ENCODE results near the gene ADAM22.

The ADAM22 gene

GRCh38 chr7:88218836-88219605 lies 285.0 kb downstream of the ADAM22 start:
- Histone ChIP-seq H3K4me1 (ENCODE audit: insufficient read depth, low read length) (peaks cover 44% of the 10 kb centered on the region), H3K36me3 (ENCODE audit: insufficient read depth, low read length) (peaks cover 29% of the 10 kb centered on the region), H3K9ac (ENCODE audit: low read depth, low read length) (peak overlapping the region; percentile 54), H3K27ac (ENCODE audit: low read depth, low read length) (no peak overlapping the region), H3K9me3 (ENCODE audit: insufficient read depth, low read depth, low read length) (no peaks in the 10 kb centered on the region), H3K27me3 (ENCODE audit: insufficient read depth, low read length) (no peaks in the 10 kb centered on the region), H3K4me3 (ENCODE audit: low read length) (peak overlapping the region; percentile 68)
- 3% methylated on average over 25 of the region's 27 CpGs for WGBS

GRCh38 chr7:88219781-88220747 lies 286.0 kb downstream of the ADAM22 start, which contains the start of gene SRI:
SRI (minus strand) TSS chr7:88220038; CDS start chr7:88220026, 12 bp downstream.
- H3K9ac ChIP-seq (ENCODE audit: low read depth, low read length), result peak within 1 kb of the TSS; percentile 96
- peaks cover 36% of the 10 kb centered on the region for H3K4me1 ChIP-seq (ENCODE audit: insufficient read depth, low read length)
- H3K27me3 ChIP-seq (ENCODE audit: insufficient read depth, low read length), result no peaks in the 10 kb centered on the region
- H3K27ac ChIP-seq (ENCODE audit: low read depth, low read length), result peak within 1 kb of the TSS; percentile 83
- H3K4me3 ChIP-seq (ENCODE audit: low read length), result peak within 1 kb of the TSS; percentile 68
- no peaks in the 10 kb centered on the region for H3K9me3 ChIP-seq (ENCODE audit: insufficient read depth, low read depth, low read length)
- H3K36me3 ChIP-seq (ENCODE audit: insufficient read depth, low read length), result peaks cover 20% of the 10 kb centered on the region
- WGBS, result 2% methylated on average over 75 of the region's 75 CpGs

- Histone ChIP-seq H3K27ac (ENCODE audit: low read depth, low read length) (no peak overlapping the region), H3K9me3 (ENCODE audit: insufficient read depth, low read depth, low read length) (no peaks in the 10 kb centered on the region), H3K36me3 (ENCODE audit: insufficient read depth, low read length) (no peaks in the 10 kb centered on the region), H3K9ac (ENCODE audit: low read depth, low read length) (no peak overlapping the region), H3K4me1 (ENCODE audit: insufficient read depth, low read length) (peaks cover 16% of the 10 kb centered on the region), H3K27me3 (ENCODE audit: insufficient read depth, low read length) (no peaks in the 10 kb centered on the region), H3K4me3 (ENCODE audit: low read length) (no peak overlapping the region)
- 100% methylated on average over 1 of the region's 2 CpGs for WGBS
Measured at GRCh38 chr7:88223265-88223664, 289.2 kb downstream of the ADAM22 start.

DNA sequence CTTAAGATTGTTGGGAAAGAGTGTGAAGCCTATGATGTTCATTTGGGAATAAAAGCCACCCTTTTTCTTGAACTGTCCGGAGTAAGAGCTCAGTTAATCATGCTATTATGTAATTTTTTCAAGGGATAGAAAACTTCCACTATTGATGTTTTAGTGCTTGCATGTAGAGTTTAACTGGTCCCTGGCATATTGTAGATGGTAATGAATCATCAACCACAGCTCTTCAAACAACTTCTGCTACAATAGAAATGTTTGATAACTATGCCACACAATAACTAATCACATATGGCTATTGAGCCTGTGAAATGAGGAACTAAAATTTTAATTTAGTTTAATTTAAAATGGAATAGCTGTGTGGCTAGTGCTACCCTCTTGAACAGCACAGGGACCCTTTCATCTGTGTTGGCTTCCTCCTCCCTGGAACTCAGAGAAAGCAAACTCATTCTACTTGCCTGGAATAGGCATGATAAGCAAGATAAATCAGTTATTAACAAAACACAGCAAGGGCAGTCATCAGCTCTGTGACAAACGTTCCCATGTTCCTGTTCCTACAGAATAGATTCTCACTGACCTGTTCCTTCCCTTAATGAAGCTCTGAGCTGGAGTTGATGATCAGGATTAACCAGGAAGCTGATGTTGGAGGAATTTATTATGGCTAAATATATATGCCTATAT lies 290.7 kb downstream of the ADAM22 start:
- Histone ChIP-seq H3K36me3 (ENCODE audit: insufficient read depth, low read length) (no peaks in the 10 kb centered on the region), H3K27ac (ENCODE audit: low read depth, low read length) (no peak overlapping the region), H3K4me3 (ENCODE audit: low read length) (no peak overlapping the region), H3K9ac (ENCODE audit: low read depth, low read length) (no peak overlapping the region), H3K27me3 (ENCODE audit: insufficient read depth, low read length) (no peaks in the 10 kb centered on the region), H3K4me1 (ENCODE audit: insufficient read depth, low read length) (peaks cover 9% of the 10 kb centered on the region), H3K9me3 (ENCODE audit: insufficient read depth, low read depth, low read length) (no peaks in the 10 kb centered on the region)
- 76% methylated on average over 2 of the region's 2 CpGs for WGBS

DNA sequence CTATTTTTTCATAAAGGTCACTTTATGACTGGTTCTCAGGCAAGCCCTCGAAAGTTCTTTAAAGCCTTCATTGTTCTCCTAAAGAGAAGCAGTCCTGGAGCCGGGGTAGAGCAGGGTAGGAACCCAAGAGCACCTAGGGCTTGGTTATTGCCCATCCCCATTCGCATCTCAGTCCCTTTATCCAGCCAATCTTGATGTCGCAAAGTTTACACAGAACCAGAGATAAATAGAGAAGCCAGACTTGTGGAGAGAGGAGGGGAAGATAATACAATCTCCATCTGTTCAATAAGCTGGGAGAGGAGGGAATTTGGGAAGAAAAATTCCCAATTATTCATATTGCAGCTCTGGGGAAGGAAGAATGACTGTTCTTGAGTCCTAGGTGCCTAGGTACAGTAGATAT lies 292.1 kb downstream of the ADAM22 start:
- 97% methylated on average over 4 of the region's 4 CpGs for WGBS
- Histone ChIP-seq H3K4me3 (ENCODE audit: low read length) (no peak overlapping the region), H3K9me3 (ENCODE audit: insufficient read depth, low read depth, low read length) (no peaks in the 10 kb centered on the region)

GRCh38 chr7:88226886-88227516 lies 292.9 kb downstream of the ADAM22 start:
- H3K27ac ChIP-seq (ENCODE audit: low read depth, low read length), result no peak overlapping the region
- no peaks in the 10 kb centered on the region for H3K4me1 ChIP-seq (ENCODE audit: insufficient read depth, low read length)
- 95% methylated on average over 6 of the region's 6 CpGs for WGBS
- no peaks in the 10 kb centered on the region for H3K27me3 ChIP-seq (ENCODE audit: insufficient read depth, low read length)
- no peak overlapping the region for H3K4me3 ChIP-seq (ENCODE audit: low read length)
- H3K36me3 ChIP-seq (ENCODE audit: insufficient read depth, low read length), result no peaks in the 10 kb centered on the region
- no peak overlapping the region for H3K9ac ChIP-seq (ENCODE audit: low read depth, low read length)
- H3K9me3 ChIP-seq (ENCODE audit: insufficient read depth, low read depth, low read length), result no peaks in the 10 kb centered on the region

More for the DNA sequence above, 292.1 kb downstream of the ADAM22 start:
- Histone ChIP-seq H3K36me3 (ENCODE audit: insufficient read depth, low read length) (no peaks in the 10 kb centered on the region), H3K9ac (ENCODE audit: low read depth, low read length) (no peak overlapping the region), H3K27ac (ENCODE audit: low read depth, low read length) (no peak overlapping the region), H3K27me3 (ENCODE audit: insufficient read depth, low read length) (no peaks in the 10 kb centered on the region), H3K4me1 (ENCODE audit: insufficient read depth, low read length) (peaks cover 2% of the 10 kb centered on the region; the same call in 1 of the 2 replicates)

DNA sequence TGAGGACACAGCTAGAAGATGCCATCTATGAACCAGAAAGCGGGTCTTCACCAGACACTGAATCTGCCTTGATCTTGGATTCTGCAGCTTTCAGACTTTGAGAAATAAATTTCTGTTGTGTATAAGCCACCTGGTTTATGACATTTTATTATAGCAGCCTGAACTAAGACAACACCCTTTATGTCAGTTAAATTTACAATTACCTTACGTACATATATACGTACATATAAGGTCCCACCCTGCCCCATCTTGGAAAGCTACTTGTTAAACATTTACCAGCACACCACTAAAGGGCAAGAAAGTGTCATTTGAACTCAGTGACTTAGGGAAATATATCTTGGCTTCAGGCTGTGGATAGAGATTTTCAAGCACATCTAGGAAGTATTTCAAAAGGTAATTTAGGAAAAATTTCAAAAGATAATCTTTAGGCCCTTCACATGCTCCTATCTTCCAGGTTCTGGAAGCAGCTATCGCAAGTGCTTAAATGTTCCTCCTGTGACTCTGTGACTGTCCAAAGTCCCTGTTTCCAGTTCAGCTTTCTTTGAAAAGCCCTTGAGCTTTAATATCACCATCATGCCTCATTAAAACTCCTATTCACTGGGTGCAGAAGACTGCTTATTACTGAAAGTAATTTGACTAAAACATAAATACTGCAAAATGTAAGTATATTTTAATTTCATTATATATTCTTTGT lies 295.4 kb downstream of the ADAM22 start:
- Histone ChIP-seq H3K4me3 (ENCODE audit: low read length) (no peak overlapping the region), H3K27me3 (ENCODE audit: insufficient read depth, low read length) (no peaks in the 10 kb centered on the region), H3K4me1 (ENCODE audit: insufficient read depth, low read length) (no peaks in the 10 kb centered on the region), H3K36me3 (ENCODE audit: insufficient read depth, low read length) (no peaks in the 10 kb centered on the region), H3K9me3 (ENCODE audit: insufficient read depth, low read depth, low read length) (no peaks in the 10 kb centered on the region), H3K9ac (ENCODE audit: low read depth, low read length) (no peak overlapping the region), H3K27ac (ENCODE audit: low read depth, low read length) (no peak overlapping the region)
- 96% methylated on average over 4 of the region's 4 CpGs for WGBS

GRCh38 chr7:88230646-88231045 lies 296.6 kb downstream of the ADAM22 start:
- no peak overlapping the region for H3K9ac ChIP-seq (ENCODE audit: low read depth, low read length)
- no peaks in the 10 kb centered on the region for H3K36me3 ChIP-seq (ENCODE audit: insufficient read depth, low read length)
- no peak overlapping the region for H3K4me3 ChIP-seq (ENCODE audit: low read length)
- no peak overlapping the region for H3K27ac ChIP-seq (ENCODE audit: low read depth, low read length)
- 86% methylated on average over 5 of the region's 5 CpGs for WGBS
- H3K4me1 ChIP-seq (ENCODE audit: insufficient read depth, low read length), result peaks cover 4% of the 10 kb centered on the region
- H3K9me3 ChIP-seq (ENCODE audit: insufficient read depth, low read depth, low read length), result no peaks in the 10 kb centered on the region
- H3K27me3 ChIP-seq (ENCODE audit: insufficient read depth, low read length), result no peaks in the 10 kb centered on the region

GRCh38 chr7:88233828-88234227 lies 299.8 kb downstream of the ADAM22 start:
- Histone ChIP-seq H3K27ac (ENCODE audit: low read depth, low read length) (no peak overlapping the region), H3K9ac (ENCODE audit: low read depth, low read length) (no peak overlapping the region), H3K9me3 (ENCODE audit: insufficient read depth, low read depth, low read length) (no peaks in the 10 kb centered on the region), H3K4me1 (ENCODE audit: insufficient read depth, low read length) (peaks cover 7% of the 10 kb centered on the region), H3K36me3 (ENCODE audit: insufficient read depth, low read length) (no peaks in the 10 kb centered on the region), H3K27me3 (ENCODE audit: insufficient read depth, low read length) (no peaks in the 10 kb centered on the region), H3K4me3 (ENCODE audit: low read length) (no peak overlapping the region)

- no peak overlapping the region for H3K4me3 ChIP-seq (ENCODE audit: low read length)
- H3K9me3 ChIP-seq (ENCODE audit: insufficient read depth, low read depth, low read length), result no peaks in the 10 kb centered on the region
- no CpG with 5 or more reads among the region's 1 CpG for WGBS
- H3K27me3 ChIP-seq (ENCODE audit: insufficient read depth, low read length), result no peaks in the 10 kb centered on the region
- H3K4me1 ChIP-seq (ENCODE audit: insufficient read depth, low read length), result peaks cover 7% of the 10 kb centered on the region
- no peaks in the 10 kb centered on the region for H3K36me3 ChIP-seq (ENCODE audit: insufficient read depth, low read length)
- no peak overlapping the region for H3K27ac ChIP-seq (ENCODE audit: low read depth, low read length)
- H3K9ac ChIP-seq (ENCODE audit: low read depth, low read length), result no peak overlapping the region
Measured at GRCh38 chr7:88239852-88240251, 305.8 kb downstream of the ADAM22 start.

Data from HUES64 (cell line).